K562 (cell line): ENCODE measurements around the gene RPTOR. TPM values are rescaled to one million over a fixed set of nuclear protein-coding genes. Genes with fewer than 3 reads are reported as not detected.

Experiments
- ASH1L ChIP-seq: fragments of 450-650 bp; IDR thresholded peaks from 2 replicates; pipeline ENCODE4 v1.6.1; 2018; ENCODE audit warnings: borderline replicate concordance, mild to moderate bottlenecking, low read depth; ENCODE audit not compliant: partially characterized antibody
- ATF3 ChIP-seq, 2 experiments: fragments of 450-650 bp in 1 of 2; sonication (generic) in 1 of 2; formaldehyde crosslinking in 1 of 2; IDR thresholded peaks in 1 of 2; conservative IDR thresholded peaks in 1 of 2; 2 replicates each; pipeline versions ENCODE4 v1.6.1 to v1.8.1; 2016 to 2023; ENCODE audit warnings: mild to moderate bottlenecking in 2 of 2, moderate library complexity in 2 of 2, inconsistent platforms in 1 of 2, missing genetic modification reagents in 1 of 2
- FOSL1 ChIP-seq: fragments of 200-800 bp; sonication (Bioruptor generic); conservative IDR thresholded peaks from 2 replicates; pipeline ENCODE4 v1.6.1; 2016; ENCODE audit warnings: missing genetic modification characterization, missing compliant biosample characterization
- HMGN3 ChIP-seq: IDR thresholded peaks from 2 replicates; pipeline ENCODE4 v1.6.1; 2011; ENCODE audit warnings: borderline replicate concordance, low read depth, mild to moderate bottlenecking, mixed read lengths, low read length; ENCODE audit not compliant: insufficient read length; ENCODE audit errors: extremely low read depth
- NBN ChIP-seq: fragments of 450-650 bp; IDR thresholded peaks from 2 replicates; pipeline ENCODE4 v1.6.1; 2016; ENCODE audit warnings: low read depth, mild to moderate bottlenecking
- SPI1 ChIP-seq: IDR thresholded peaks from 2 replicates; pipeline ENCODE4 v1.6.1; 2011; ENCODE audit warnings: low read depth, low read length, control low read depth, borderline replicate concordance
- TCF3 ChIP-seq: sonication (generic); formaldehyde crosslinking; IDR thresholded peaks from 2 replicates; pipeline ENCODE4 v1.4.0; 2020; ENCODE audit warnings: mild to moderate bottlenecking, missing genetic modification reagents
- TCF7L2 ChIP-seq: fragments of 150-350 bp; IDR thresholded peaks from 2 replicates; pipeline ENCODE4 v1.6.1; 2016; ENCODE audit warnings: low read depth, mild to moderate bottlenecking, low read length, moderate library complexity
- ZBTB33 ChIP-seq: sonication (generic); formaldehyde crosslinking; IDR thresholded peaks from 2 replicates; pipeline ENCODE4 v1.8.1; 2023; ENCODE audit warnings: mild to moderate bottlenecking, missing genetic modification reagents
- ZNF778 ChIP-seq: fragments of 450-650 bp; formaldehyde crosslinking; IDR thresholded peaks from 2 replicates; pipeline ENCODE4 v1.4.0; 2020; ENCODE audit warnings: mild to moderate bottlenecking, moderate library complexity
- polyA plus RNA-seq, 8 experiments: library from polyadenylated mRNA; depleted of rRNA in 4 of 8; stranded (reverse) in 5 of 8; unstranded in 3 of 8; fragments of >200 nt; fragmentation: Nextera tagmentation in 2 of 8; fragmentation: Illumina TruSeq in 1 of 8; extraction: Ambion mirVana in 2 of 8; extraction: Trizol in 1 of 8; gene quantifications; 2 replicates each; pipeline versions ENCODE4 v1.2.1 to v1.2.3, GENCODE V29; 2011 to 2014; ENCODE audit warnings: inconsistent platforms in 1 of 8, missing spikeins in 1 of 8
- total RNA-seq, 7 experiments: library from RNA; depleted of rRNA in 6 of 7; stranded (reverse); fragments of >200 nt in 6 of 7; fragmentation: Illumina TruSeq in 2 of 7; extraction: Trizol in 2 of 7; gene quantifications; 2 replicates each; pipeline versions ENCODE4 v1.2.1 to v1.2.3, GENCODE V29; 2011 to 2021; ENCODE audit warnings: low replicate concordance in 1 of 7
- TF ChIP-seq, protein P1 (sequence below): fragments of 250-450 bp; sonication (Bioruptor Pico); IDR thresholded peaks from 2 replicates; pipeline ENCODE4 v1.8.0; 2022; ENCODE audit warnings: moderate library complexity, mild to moderate bottlenecking, inconsistent platforms
- TF ChIP-seq, protein P2 (sequence below): sonication (generic); formaldehyde crosslinking; IDR thresholded peaks from 2 replicates; pipeline ENCODE4 v1.8.0; 2022; ENCODE audit warnings: mild to moderate bottlenecking, missing genetic modification reagents
- TF ChIP-seq, protein P3 (sequence below): fragments of 250-450 bp; sonication (Bioruptor Pico); IDR thresholded peaks from 2 replicates; pipeline ENCODE4 v1.4.0; 2020; ENCODE audit warnings: mild to moderate bottlenecking, moderate library complexity

The RPTOR gene
- total and polyA plus RNA-seq, 9 of the 15 experiments (the other 6 are each of a cell fraction or from before 2014, with no cell fraction given): 0.24 to 54.1 (median 10.2) TPM

- TF ChIP-seq, protein P1, sequence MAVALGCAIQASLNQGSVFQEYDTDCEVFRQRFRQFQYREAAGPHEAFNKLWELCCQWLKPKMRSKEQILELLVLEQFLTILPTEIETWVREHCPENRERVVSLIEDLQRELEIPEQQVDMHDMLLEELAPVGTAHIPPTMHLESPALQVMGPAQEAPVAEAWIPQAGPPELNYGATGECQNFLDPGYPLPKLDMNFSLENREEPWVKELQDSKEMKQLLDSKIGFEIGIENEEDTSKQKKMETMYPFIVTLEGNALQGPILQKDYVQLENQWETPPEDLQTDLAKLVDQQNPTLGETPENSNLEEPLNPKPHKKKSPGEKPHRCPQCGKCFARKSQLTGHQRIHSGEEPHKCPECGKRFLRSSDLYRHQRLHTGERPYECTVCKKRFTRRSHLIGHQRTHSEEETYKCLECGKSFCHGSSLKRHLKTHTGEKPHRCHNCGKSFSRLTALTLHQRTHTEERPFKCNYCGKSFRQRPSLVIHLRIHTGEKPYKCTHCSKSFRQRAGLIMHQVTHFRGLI: no peak
- TF ChIP-seq, protein P2, sequence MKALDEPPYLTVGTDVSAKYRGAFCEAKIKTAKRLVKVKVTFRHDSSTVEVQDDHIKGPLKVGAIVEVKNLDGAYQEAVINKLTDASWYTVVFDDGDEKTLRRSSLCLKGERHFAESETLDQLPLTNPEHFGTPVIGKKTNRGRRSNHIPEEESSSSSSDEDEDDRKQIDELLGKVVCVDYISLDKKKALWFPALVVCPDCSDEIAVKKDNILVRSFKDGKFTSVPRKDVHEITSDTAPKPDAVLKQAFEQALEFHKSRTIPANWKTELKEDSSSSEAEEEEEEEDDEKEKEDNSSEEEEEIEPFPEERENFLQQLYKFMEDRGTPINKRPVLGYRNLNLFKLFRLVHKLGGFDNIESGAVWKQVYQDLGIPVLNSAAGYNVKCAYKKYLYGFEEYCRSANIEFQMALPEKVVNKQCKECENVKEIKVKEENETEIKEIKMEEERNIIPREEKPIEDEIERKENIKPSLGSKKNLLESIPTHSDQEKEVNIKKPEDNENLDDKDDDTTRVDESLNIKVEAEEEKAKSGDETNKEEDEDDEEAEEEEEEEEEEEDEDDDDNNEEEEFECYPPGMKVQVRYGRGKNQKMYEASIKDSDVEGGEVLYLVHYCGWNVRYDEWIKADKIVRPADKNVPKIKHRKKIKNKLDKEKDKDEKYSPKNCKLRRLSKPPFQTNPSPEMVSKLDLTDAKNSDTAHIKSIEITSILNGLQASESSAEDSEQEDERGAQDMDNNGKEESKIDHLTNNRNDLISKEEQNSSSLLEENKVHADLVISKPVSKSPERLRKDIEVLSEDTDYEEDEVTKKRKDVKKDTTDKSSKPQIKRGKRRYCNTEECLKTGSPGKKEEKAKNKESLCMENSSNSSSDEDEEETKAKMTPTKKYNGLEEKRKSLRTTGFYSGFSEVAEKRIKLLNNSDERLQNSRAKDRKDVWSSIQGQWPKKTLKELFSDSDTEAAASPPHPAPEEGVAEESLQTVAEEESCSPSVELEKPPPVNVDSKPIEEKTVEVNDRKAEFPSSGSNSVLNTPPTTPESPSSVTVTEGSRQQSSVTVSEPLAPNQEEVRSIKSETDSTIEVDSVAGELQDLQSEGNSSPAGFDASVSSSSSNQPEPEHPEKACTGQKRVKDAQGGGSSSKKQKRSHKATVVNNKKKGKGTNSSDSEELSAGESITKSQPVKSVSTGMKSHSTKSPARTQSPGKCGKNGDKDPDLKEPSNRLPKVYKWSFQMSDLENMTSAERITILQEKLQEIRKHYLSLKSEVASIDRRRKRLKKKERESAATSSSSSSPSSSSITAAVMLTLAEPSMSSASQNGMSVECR (CRISPR knock-in tag): no peak
- peak; percentile 73; the same call in 1 of the 2 replicates for TF ChIP-seq ZBTB33 (CRISPR knock-in tag)
- peak; percentile 57 for TF ChIP-seq ATF3 (IDR thresholded peaks at IDR 0.05)
- TF ChIP-seq ATF3 (CRISPR knock-in tag; conservative IDR thresholded peaks at IDR 0.05): no peak
- TF ChIP-seq, protein P3, sequence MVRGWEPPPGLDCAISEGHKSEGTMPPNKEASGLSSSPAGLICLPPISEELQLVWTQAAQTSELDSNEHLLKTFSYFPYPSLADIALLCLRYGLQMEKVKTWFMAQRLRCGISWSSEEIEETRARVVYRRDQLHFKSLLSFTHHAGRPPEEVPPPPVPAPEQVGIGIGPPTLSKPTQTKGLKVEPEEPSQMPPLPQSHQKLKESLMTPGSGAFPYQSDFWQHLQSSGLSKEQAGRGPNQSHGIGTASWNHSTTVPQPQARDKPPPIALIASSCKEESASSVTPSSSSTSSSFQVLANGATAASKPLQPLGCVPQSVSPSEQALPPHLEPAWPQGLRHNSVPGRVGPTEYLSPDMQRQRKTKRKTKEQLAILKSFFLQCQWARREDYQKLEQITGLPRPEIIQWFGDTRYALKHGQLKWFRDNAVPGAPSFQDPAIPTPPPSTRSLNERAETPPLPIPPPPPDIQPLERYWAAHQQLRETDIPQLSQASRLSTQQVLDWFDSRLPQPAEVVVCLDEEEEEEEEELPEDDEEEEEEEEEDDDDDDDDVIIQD (CRISPR knock-in tag): no peak
- TF ChIP-seq TCF3 (CRISPR knock-in tag): no peak
- TF ChIP-seq SPI1: no peak
- TF ChIP-seq ZNF778: no peak
- no peak for TF ChIP-seq TCF7L2
- TF ChIP-seq NBN: no peak
- no peak for TF ChIP-seq HMGN3
- peak; percentile 32; the same call in 1 of the 2 replicates for TF ChIP-seq FOSL1 (tag)
- TF ChIP-seq ASH1L: no peak
These were observed 458.0 kb downstream of the RPTOR start (continued) for GRCh38 chr17:81002409-81003361.
